ENCODE measurements around the gene ABLIM3.
A peak's percentile ranks its signal among the peaks of the same experiment; 100 is the strongest.

ABLIM3 gene

GRCh38 chr5:149132474-149132873, 8.8 kb upstream of the ABLIM3 start (continued):
- no peak for TF ChIP-seq POU6F1 (CRISPR knock-in tag; IDR thresholded peaks at IDR 0.05; ENCODE audit: borderline replicate concordance, low read depth)
- TF ChIP-seq TCF4 (CRISPR knock-in tag; IDR thresholded peaks at IDR 0.05; ENCODE audit: borderline replicate concordance), result no peak

- ATAC-seq, result peak; percentile 93
- no peak for TF ChIP-seq ZC3H10 (CRISPR knock-in tag; IDR thresholded peaks at IDR 0.05)
- no peak for TF ChIP-seq ISL1 (CRISPR knock-in tag; IDR thresholded peaks at IDR 0.05)
- TF ChIP-seq ZFP3 (CRISPR knock-in tag; IDR thresholded peaks at IDR 0.05), result no peak
- TF ChIP-seq ESRRG (CRISPR knock-in tag; IDR thresholded peaks at IDR 0.05), result no peak
Measured at GRCh38 chr5:149133795-149134777, 7.2 kb upstream of the ABLIM3 start.

- peak; percentile 22; the same call in 2 of the 3 replicates for ATAC-seq
- no peak for TF ChIP-seq CREB5 (CRISPR knock-in tag; IDR thresholded peaks at IDR 0.05; ENCODE audit: low read depth)
- TF ChIP-seq RARB (CRISPR knock-in tag; IDR thresholded peaks at IDR 0.05), result no peak
- no peak for TF ChIP-seq OSR1 (CRISPR knock-in tag; IDR thresholded peaks at IDR 0.05)
- no peak for TF ChIP-seq SNAI2 (CRISPR knock-in tag; IDR thresholded peaks at IDR 0.05)
- no peak for TF ChIP-seq ZFP3 (CRISPR knock-in tag; IDR thresholded peaks at IDR 0.05)
- TF ChIP-seq PPARA (CRISPR knock-in tag; IDR thresholded peaks at IDR 0.05; ENCODE audit: borderline replicate concordance), result no peak
Measured at GRCh38 chr5:149134778-149135500, 6.4 kb upstream of the ABLIM3 start.

- TF ChIP-seq RARB (CRISPR knock-in tag; IDR thresholded peaks at IDR 0.05), result no peak
- no peak for TF ChIP-seq ZFP3 (CRISPR knock-in tag; IDR thresholded peaks at IDR 0.05)
- TF ChIP-seq POU6F1 (CRISPR knock-in tag; IDR thresholded peaks at IDR 0.05; ENCODE audit: borderline replicate concordance, low read depth), result no peak
- no peak for TF ChIP-seq CSRNP3 (CRISPR knock-in tag; IDR thresholded peaks at IDR 0.05)
- TF ChIP-seq OSR1 (CRISPR knock-in tag; IDR thresholded peaks at IDR 0.05), result no peak
- TF ChIP-seq ZNF70 (CRISPR knock-in tag; IDR thresholded peaks at IDR 0.05), result no peak
- TF ChIP-seq ZFP30 (CRISPR knock-in tag; IDR thresholded peaks at IDR 0.05), result no peak
- no peak for TF ChIP-seq ESRRG (CRISPR knock-in tag; IDR thresholded peaks at IDR 0.05)
- TF ChIP-seq ARNTL (CRISPR knock-in tag; IDR thresholded peaks at IDR 0.05; ENCODE audit: borderline replicate concordance, low read depth), result no peak
- no peak for TF ChIP-seq TCF4 (CRISPR knock-in tag; IDR thresholded peaks at IDR 0.05; ENCODE audit: borderline replicate concordance)
- no peak for TF ChIP-seq CSDC2 (CRISPR knock-in tag; IDR thresholded peaks at IDR 0.05)
- no peak for TF ChIP-seq GLIS3 (CRISPR knock-in tag; IDR thresholded peaks at IDR 0.05)
- TF ChIP-seq TOX (CRISPR knock-in tag; IDR thresholded peaks at IDR 0.05; ENCODE audit: borderline replicate concordance), result no peak
- no peak for TF ChIP-seq ZC3H10 (CRISPR knock-in tag; IDR thresholded peaks at IDR 0.05)
- no peak for TF ChIP-seq ZNF8 (CRISPR knock-in tag; IDR thresholded peaks at IDR 0.05)
- peak; percentile 49 for ATAC-seq
Measured at GRCh38 chr5:149135536-149136201, 5.6 kb upstream of the ABLIM3 start.

Measured in SK-N-SH treated with all-trans-retinoic acid at 6 μM for 48 hours (cell line).